ENCODE measurements around the gene ABR. TPM values are rescaled to one million over a fixed set of nuclear protein-coding genes. Genes with fewer than 3 reads are reported as not detected.

Gene ABR
- total RNA-seq, 1 donor from 2014 or later, result 59.7 TPM

DNA sequence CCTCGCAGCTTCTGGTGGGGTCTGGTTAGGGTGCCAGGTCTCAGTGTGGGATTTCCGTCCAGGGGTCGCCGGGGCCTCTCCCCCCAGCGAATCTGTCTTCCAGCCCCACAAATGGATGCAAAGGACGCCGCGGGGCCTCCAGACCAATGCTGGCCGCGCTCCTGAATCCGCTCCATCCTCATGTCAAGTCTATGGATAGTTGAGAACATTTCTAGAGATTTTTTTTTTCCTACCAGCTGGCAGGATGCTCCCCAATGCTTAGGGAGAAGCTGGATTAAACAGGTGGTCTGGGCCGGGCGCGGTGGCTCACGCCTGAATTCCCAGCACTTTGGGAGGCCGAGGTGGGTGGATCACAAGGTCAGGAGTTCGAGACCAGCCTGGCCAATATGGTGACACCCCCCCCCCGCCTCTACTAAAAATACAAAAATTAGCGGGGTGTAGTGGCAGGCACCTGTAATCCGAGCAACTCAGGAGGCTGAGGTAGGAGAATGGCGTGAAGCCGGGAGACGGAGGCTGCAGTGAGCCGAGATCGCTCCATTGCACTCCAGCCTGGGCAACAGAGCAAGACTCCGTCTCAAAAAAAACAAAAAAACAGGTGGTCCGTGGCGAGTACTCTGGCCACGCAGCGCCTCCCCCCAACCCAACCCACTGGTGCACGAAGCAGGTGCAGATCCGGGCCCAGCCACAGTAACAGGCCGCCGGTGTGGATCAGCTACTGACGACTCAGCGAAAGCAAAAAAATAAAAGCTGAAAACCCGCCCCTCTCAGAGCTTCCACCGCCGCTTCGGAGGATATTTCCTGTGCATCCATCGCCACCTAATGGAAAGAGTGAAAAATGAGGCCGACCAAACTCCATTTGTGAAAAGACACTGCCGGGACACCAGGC lies 199.1 kb downstream of the ABR start:
- H3K27me3 Mint-ChIP-seq (ENCODE audit: low read depth), result no peaks in the 10 kb centered on the region
- TF ChIP-seq, protein P1, sequence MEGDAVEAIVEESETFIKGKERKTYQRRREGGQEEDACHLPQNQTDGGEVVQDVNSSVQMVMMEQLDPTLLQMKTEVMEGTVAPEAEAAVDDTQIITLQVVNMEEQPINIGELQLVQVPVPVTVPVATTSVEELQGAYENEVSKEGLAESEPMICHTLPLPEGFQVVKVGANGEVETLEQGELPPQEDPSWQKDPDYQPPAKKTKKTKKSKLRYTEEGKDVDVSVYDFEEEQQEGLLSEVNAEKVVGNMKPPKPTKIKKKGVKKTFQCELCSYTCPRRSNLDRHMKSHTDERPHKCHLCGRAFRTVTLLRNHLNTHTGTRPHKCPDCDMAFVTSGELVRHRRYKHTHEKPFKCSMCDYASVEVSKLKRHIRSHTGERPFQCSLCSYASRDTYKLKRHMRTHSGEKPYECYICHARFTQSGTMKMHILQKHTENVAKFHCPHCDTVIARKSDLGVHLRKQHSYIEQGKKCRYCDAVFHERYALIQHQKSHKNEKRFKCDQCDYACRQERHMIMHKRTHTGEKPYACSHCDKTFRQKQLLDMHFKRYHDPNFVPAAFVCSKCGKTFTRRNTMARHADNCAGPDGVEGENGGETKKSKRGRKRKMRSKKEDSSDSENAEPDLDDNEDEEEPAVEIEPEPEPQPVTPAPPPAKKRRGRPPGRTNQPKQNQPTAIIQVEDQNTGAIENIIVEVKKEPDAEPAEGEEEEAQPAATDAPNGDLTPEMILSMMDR (conservative IDR thresholded peaks at IDR 0.05), result peak; percentile 84
- peak overlapping the region; percentile 95 for H3K27ac Mint-ChIP-seq (ENCODE audit: unreplicated experiment)
- DNase-seq (ENCODE audit: low read depth, low spot score), result peak; percentile 61
- no peaks in the 10 kb centered on the region for H3K36me3 Mint-ChIP-seq (ENCODE audit: low read depth)
- no peaks in the 10 kb centered on the region for H3K9me3 Mint-ChIP-seq
- peak overlapping the region; percentile 93 for H3K4me3 Mint-ChIP-seq
- peaks cover 32% of the 10 kb centered on the region for H3K4me1 Mint-ChIP-seq

DNA sequence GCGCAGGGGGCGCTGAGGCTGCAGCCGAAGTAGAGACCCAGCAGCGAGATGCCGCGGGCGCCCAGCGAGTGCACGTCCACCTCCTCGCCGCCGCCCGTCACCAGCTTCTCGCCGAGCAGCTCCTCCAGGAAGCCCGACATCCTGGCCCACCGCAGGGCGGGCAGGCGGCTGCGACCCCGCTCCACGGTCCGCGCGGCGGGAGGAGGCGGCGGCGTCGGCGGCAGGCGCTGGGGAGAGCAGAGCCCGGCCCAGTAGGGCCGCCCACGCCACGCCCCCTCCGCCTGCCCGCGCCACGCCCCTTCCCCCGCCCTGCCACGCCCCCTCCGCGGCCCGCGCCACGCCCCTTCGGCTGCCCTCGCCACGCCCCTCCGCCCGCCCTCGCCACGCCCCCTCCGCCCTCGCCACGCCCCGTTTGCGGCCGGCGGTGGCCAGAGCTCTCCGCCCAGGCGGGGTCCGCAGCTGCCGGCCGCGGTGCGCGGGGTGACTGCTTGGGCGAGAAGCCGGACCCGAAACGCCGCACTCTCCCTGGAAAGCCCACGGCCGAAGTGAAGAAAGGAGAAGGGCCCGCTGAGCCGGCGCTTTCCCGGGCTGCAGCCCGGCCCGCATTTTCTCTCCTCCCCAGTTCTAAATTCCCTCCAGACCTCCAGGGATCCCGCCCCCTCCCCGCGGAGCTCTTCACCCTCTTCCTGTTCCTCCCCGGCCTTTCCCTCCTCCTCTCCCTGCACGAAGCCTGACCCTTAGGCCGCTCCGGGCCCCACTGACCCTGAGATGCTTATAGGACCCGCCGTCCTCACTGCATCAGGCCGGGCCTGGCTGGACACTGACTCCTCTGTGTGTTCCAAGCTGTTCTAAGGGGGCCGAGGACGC lies 200.0 kb downstream of the ABR start, which contains the start of gene NXN:
TSS of gene NXN (minus strand) at position 238 of the 867 bp plus-strand sequence.
- Mint-ChIP-seq H3K4me3 (peak within 1 kb of the TSS; percentile 93), H3K4me1 (peaks cover 39% of the 10 kb centered on the region), H3K27ac (ENCODE audit: unreplicated experiment) (peak within 1 kb of the TSS; percentile 95), H3K36me3 (ENCODE audit: low read depth) (no peaks in the 10 kb centered on the region), H3K27me3 (ENCODE audit: low read depth) (no peaks in the 10 kb centered on the region), H3K9me3 (no peaks in the 10 kb centered on the region)
- DNase-seq (ENCODE audit: low read depth, low spot score), result peak; percentile 96
- TF ChIP-seq, protein P1 (conservative IDR thresholded peaks at IDR 0.05), result peak; percentile 33

DNA sequence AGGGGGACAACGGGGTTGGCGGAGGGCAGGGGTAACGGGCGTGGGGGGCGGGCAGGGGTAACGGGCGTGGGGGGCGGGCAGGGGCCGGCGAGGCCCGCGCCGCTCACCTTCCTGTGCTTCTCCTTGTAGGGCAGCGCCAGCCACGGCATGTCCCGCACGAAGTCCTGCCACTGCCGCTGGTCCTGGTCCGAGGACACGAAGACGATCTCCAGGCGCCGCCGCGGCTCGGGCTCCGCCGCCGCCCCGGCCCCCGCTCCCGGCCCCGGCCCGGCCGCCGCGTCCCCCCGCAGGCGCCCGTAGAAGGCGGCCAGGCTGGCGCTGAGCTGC lies 200.6 kb downstream of the ABR start:
- no peaks in the 10 kb centered on the region for H3K9me3 Mint-ChIP-seq
- no peaks in the 10 kb centered on the region for H3K27me3 Mint-ChIP-seq (ENCODE audit: low read depth)
- peaks cover 42% of the 10 kb centered on the region for H3K4me1 Mint-ChIP-seq
- no peak overlapping the region for H3K27ac Mint-ChIP-seq (ENCODE audit: unreplicated experiment)
- no peak for DNase-seq (ENCODE audit: low read depth, low spot score)
- TF ChIP-seq, protein P1 (conservative IDR thresholded peaks at IDR 0.05), result no peak
- no peak overlapping the region for H3K4me3 Mint-ChIP-seq
- H3K36me3 Mint-ChIP-seq (ENCODE audit: low read depth), result no peaks in the 10 kb centered on the region

DNA sequence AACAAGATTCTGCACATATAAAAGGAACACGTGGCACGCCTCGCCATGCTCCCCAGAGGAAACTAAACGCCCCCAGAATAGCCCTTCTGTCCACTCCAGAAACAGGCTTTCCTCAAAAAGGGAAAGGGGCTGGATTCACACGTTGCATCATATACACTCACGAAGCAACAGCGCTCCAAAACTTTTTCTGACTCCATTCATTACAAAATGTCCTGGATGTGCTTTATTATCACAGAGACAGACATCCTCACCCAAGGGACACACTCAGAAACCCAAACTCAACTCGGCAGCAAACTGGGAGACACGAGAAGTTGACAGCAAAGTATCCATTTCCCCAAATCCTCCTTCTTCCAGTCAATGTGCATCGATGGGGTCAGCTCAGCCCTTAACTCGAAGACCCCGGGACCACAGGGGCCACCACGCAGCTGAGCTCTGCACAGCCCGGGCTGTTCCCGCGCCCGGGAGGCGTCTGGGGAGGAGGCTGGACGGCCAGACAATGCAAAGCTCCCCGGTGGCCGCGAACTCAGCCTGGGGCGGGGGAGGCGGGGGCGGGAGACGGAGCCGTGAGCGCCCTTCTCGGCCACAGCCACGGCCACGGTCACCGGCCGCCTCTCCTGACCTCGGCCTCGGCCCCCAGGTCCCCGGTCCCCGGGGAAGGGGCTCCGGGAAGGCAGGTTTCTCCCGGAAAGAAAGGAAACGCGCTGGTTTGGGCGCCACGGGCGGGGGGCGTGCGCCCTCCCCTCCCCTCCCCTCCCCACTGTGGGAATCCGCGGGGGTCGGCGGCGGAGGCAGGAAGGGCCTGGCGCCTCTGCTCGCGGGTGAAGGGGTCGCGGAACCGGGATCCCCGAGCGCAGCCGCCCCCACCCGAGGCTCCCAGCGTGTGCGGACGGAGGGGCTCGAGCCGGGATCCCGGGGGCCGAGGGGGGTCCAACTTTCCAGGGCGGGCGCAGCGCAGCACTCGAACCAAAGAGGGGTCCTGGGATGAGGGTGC lies 201.4 kb downstream of the ABR start:
- no peaks in the 10 kb centered on the region for H3K36me3 Mint-ChIP-seq (ENCODE audit: low read depth)
- peak overlapping the region; percentile 96 for H3K4me3 Mint-ChIP-seq
- peak overlapping the region; percentile 88 for H3K27ac Mint-ChIP-seq (ENCODE audit: unreplicated experiment)
- no peaks in the 10 kb centered on the region for H3K9me3 Mint-ChIP-seq
- peak; percentile 57 for DNase-seq (ENCODE audit: low read depth, low spot score)
- no peaks in the 10 kb centered on the region for H3K27me3 Mint-ChIP-seq (ENCODE audit: low read depth)
- TF ChIP-seq, protein P1 (conservative IDR thresholded peaks at IDR 0.05), result no peak
- H3K4me1 Mint-ChIP-seq, result peaks cover 42% of the 10 kb centered on the region

DNA sequence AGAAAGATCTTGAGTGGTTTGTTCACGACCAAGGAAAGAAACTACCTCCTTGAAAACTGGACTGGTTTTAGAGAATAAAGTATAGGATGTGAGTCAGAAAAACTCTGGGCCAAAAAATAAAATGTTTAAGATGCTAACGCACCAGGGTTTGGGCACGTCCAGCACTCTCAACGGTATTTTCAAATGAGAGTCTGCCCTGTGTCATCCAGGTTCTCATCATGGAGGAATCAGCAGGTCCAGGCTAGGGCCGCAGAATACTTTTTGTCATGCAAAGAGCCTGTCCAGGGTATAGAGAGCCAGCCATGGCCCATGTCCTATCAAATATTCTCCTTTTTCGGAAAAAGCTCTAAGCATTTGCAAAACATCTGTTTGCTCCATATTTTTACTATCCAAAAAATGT lies 202.6 kb downstream of the ABR start:
- Mint-ChIP-seq H3K4me1 (peaks cover 47% of the 10 kb centered on the region), H3K9me3 (no peaks in the 10 kb centered on the region), H3K27ac (ENCODE audit: unreplicated experiment) (no peak overlapping the region), H3K27me3 (ENCODE audit: low read depth) (no peaks in the 10 kb centered on the region), H3K36me3 (ENCODE audit: low read depth) (no peaks in the 10 kb centered on the region), H3K4me3 (peak overlapping the region; percentile 96)
- DNase-seq (ENCODE audit: low read depth, low spot score), result no peak
- TF ChIP-seq, protein P1 (conservative IDR thresholded peaks at IDR 0.05), result no peak
